ENCODE results near the gene RNF111. TPM values are rescaled to one million over a fixed set of nuclear protein-coding genes. Genes with fewer than 3 reads are reported as not detected.
"Not testable (repeated sequence)": the region's sequence is repeated elsewhere in the genome, so short reads cannot be mapped to it uniquely, and the experiment has no call there.

The RNF111 gene
- polyA plus RNA-seq, 10 donors: 16.4 to 29.9 (median 24.0) TPM

GRCh38 chr15:59131969-59132562 is 144.6 kb downstream of the RNF111 start:
- DNase-seq: peak in 1 of 3 donors; percentile 29

- DNase-seq: no peak
Measured at GRCh38 chr15:59133929-59134427, 146.5 kb downstream of the RNF111 start.

- no peak for DNase-seq
Measured at GRCh38 chr15:59137566-59137965, 150.1 kb downstream of the RNF111 start.

- DNase-seq: peak in 1 of 3 donors; percentile 7
Measured at GRCh38 chr15:59138243-59138642, 150.8 kb downstream of the RNF111 start.

GRCh38 chr15:59140422-59141226 is 153.2 kb downstream of the RNF111 start:
- no peak for DNase-seq

- DNase-seq: no peak
Measured at GRCh38 chr15:59143281-59143680, 155.8 kb downstream of the RNF111 start.

- DNase-seq: not testable (repeated sequence)
Measured at GRCh38 chr15:59144594-59144993, 157.1 kb downstream of the RNF111 start.

Other genes with a start within 250 kb of the RNF111 start
- gene ADAM10, start 238.0 kb upstream of the RNF111 start, polyA plus RNA-seq (ENCODE audit: insufficient read length in 10 of 10): 100 to 1,000 TPM in 1 of 10 donors, 10 to 100 TPM in 9; 71.7 to 109 (median 85.8) TPM
- 10 to 100 TPM in 6 of 10 donors, 1 to 10 TPM in 4; 6.0 to 12.6 (median 10.1) TPM for gene MINDY2, start 216.4 kb upstream of the RNF111 start, polyA plus RNA-seq (ENCODE audit: insufficient read length in 10 of 10)
- 10 to 100 TPM; 48.8 to 81.5 (median 65.0) TPM for gene SLTM, start 54.0 kb upstream of the RNF111 start, polyA plus RNA-seq (ENCODE audit: insufficient read length in 10 of 10)
- gene CCNB2, start 117.5 kb downstream of the RNF111 start, polyA plus RNA-seq (ENCODE audit: insufficient read length in 10 of 10): 10 to 100 TPM; 14.3 to 31.1 (median 20.3) TPM
- under 1 TPM in 3 of 10 donors, not detected in 7; 0.08 to 0.27 (median 0.13) TPM for gene LDHAL6B, start 219.2 kb downstream of the RNF111 start, polyA plus RNA-seq (ENCODE audit: insufficient read length in 10 of 10)

Measured in muscle of back (tissue), 11 donors.